MCF 10A (cell line): ENCODE results near the gene IFITM5. TPM values are rescaled to one million over a fixed set of nuclear protein-coding genes. Genes with fewer than 3 reads are reported as not detected.

ENCODE experiments used
- BruUV-seq: library from RNA; stranded (reverse); fragments of 400-500 nt; replicated peaks from 2 replicates; lab custom pipeline; 2021; lab: Mats Ljungman, UMichigan
- CTCF ChIA-PET: fragments of 300-600 bp; sonication (Branson Sonifier 250); formaldehyde crosslinking; extraction: SDS; loops from one replicate; lab custom pipeline; 2021; ENCODE audit warnings: antibody characterized with exemption, inconsistent platforms; lab: Yijun Ruan, JAX
- POLR2A ChIA-PET: fragments of 300-600, 350-650 bp; sonication (Branson Sonifier 250); formaldehyde crosslinking; extraction: SDS; loops from one replicate; lab custom pipeline; 2020; ENCODE audit warnings: antibody characterized with exemption, inconsistent platforms; lab: Yijun Ruan, JAX
- DNase-seq: peaks from one replicate; pipeline ENCODE4 v3.0.0-alpha.2; 2018; ENCODE audit not compliant: unreplicated experiment
- H3K27ac Mint-ChIP-seq: one replicate; pipeline ENCODE4 v1.8.0; 2022; ENCODE audit warnings: mild to moderate bottlenecking, low read depth, mixed read lengths; ENCODE audit not compliant: unreplicated experiment
- H3K27me3 Mint-ChIP-seq: one replicate; pipeline ENCODE4 v1.8.0; 2022; ENCODE audit warnings: mixed read lengths; ENCODE audit not compliant: insufficient read depth, unreplicated experiment
- H3K36me3 Mint-ChIP-seq: one replicate; pipeline ENCODE4 v1.8.0; 2022; ENCODE audit warnings: mild to moderate bottlenecking, moderate library complexity, mixed read lengths; ENCODE audit not compliant: insufficient read depth, unreplicated experiment
- H3K4me1 Mint-ChIP-seq: one replicate; pipeline ENCODE4 v1.8.0; 2022; ENCODE audit warnings: mixed read lengths; ENCODE audit not compliant: insufficient read depth, unreplicated experiment
- H3K4me3 Mint-ChIP-seq: one replicate; pipeline ENCODE4 v1.8.0; 2022; ENCODE audit warnings: mild to moderate bottlenecking, moderate library complexity, mixed read lengths; ENCODE audit not compliant: unreplicated experiment
- H3K9me3 Mint-ChIP-seq: one replicate; pipeline ENCODE4 v1.8.0; 2022; ENCODE audit warnings: mixed read lengths; ENCODE audit not compliant: unreplicated experiment
- intact Hi-C: fragments of 100-400 bp; cut with micrococcal nuclease; formaldehyde crosslinking; loops from 2 replicates; pipeline ENCODE4 v1.14.1; 2022
- total RNA-seq: library from RNA; stranded (reverse); gene quantifications from 2 replicates; pipeline ENCODE4 v1.2.3, GENCODE V29; 2022
- TF ChIP-seq, protein P1 (sequence below): fragments of 200-600 bp; IDR thresholded peaks from one replicate; pipeline ENCODE4 v1.8.0; 2022; ENCODE audit warnings: antibody characterized with exemption, mild to moderate bottlenecking; ENCODE audit not compliant: unreplicated experiment

Gene IFITM5
- total RNA-seq, 1 experiment from 2014 or later: not detected

GRCh38 chr11:282171-282570 lies 17.2 kb downstream of the IFITM5 start:
- Mint-ChIP-seq H3K27me3 (peaks cover 41% of the 10 kb centered on the region), H3K4me3 (no peak overlapping the region), H3K27ac (no peak overlapping the region), H3K36me3 (no peaks in the 10 kb centered on the region), H3K9me3 (no peaks in the 10 kb centered on the region), H3K4me1 (peaks cover 6% of the 10 kb centered on the region)
- CTCF ChIA-PET: interaction anchor here (0.6 to 2.2 kb wide), 3 partner anchors 32 to 81 kb away, joined by 3 to 12 read pairs (median 3); no protein-coding TSS in a partner anchor
- POLR2A ChIA-PET: no interaction called here
- no peak for DNase-seq
- no TSS peak for BruUV-seq
- intact Hi-C loops: no loop called here
- TF ChIP-seq, protein P1, sequence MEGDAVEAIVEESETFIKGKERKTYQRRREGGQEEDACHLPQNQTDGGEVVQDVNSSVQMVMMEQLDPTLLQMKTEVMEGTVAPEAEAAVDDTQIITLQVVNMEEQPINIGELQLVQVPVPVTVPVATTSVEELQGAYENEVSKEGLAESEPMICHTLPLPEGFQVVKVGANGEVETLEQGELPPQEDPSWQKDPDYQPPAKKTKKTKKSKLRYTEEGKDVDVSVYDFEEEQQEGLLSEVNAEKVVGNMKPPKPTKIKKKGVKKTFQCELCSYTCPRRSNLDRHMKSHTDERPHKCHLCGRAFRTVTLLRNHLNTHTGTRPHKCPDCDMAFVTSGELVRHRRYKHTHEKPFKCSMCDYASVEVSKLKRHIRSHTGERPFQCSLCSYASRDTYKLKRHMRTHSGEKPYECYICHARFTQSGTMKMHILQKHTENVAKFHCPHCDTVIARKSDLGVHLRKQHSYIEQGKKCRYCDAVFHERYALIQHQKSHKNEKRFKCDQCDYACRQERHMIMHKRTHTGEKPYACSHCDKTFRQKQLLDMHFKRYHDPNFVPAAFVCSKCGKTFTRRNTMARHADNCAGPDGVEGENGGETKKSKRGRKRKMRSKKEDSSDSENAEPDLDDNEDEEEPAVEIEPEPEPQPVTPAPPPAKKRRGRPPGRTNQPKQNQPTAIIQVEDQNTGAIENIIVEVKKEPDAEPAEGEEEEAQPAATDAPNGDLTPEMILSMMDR: no peak

- no peaks in the 10 kb centered on the region for H3K9me3 Mint-ChIP-seq
- peaks cover 41% of the 10 kb centered on the region for H3K27me3 Mint-ChIP-seq
- no peak overlapping the region for H3K4me3 Mint-ChIP-seq
- intact Hi-C loops: no loop called here
- ChIA-PET CTCF (interaction anchor here (0.6 to 1.6 kb wide), 3 partner anchors 36 to 81 kb away, joined by 3 to 4 read pairs (median 3); no protein-coding TSS in a partner anchor), POLR2A (no interaction called here)
- H3K27ac Mint-ChIP-seq: no peak overlapping the region
- TF ChIP-seq, protein P1: no peak
- no TSS peak for BruUV-seq
- DNase-seq: no peak
- H3K36me3 Mint-ChIP-seq: no peaks in the 10 kb centered on the region
- H3K4me1 Mint-ChIP-seq: peaks cover 6% of the 10 kb centered on the region
Measured at GRCh38 chr11:281486-282161, 17.7 kb downstream of the IFITM5 start.

DNA sequence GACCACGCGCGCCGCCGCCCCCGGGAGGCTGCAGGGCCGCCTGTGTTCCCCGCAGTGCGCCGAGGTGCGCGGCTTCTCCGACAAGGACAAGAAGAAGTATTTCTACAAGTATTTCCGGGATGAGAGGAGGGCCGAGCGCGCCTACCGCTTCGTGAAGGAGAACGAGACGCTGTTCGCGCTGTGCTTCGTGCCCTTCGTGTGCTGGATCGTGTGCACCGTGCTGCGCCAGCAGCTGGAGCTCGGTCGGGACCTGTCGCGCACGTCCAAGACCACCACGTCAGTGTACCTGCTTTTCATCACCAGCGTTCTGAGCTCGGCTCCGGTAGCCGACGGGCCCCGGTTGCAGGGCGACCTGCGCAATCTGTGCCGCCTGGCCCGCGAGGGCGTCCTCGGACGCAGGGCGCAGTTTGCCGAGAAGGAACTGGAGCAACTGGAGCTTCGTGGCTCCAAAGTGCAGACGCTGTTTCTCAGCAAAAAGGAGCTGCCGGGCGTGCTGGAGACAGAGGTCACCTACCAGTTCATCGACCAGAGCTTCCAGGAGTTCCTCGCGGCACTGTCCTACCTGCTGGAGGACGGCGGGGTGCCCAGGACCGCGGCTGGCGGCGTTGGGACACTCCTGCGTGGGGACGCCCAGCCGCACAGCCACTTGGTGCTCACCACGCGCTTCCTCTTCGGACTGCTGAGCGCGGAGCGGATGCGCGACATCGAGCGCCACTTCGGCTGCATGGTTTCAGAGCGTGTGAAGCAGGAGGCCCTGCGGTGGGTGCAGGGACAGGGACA lies 18.4 kb downstream of the IFITM5 start:
- intact Hi-C loops: no loop called here
- H3K27ac Mint-ChIP-seq: no peak overlapping the region
- no TSS peak for BruUV-seq
- H3K27me3 Mint-ChIP-seq: peaks cover 48% of the 10 kb centered on the region
- H3K4me1 Mint-ChIP-seq: peaks cover 6% of the 10 kb centered on the region
- H3K4me3 Mint-ChIP-seq: no peak overlapping the region
- POLR2A ChIA-PET: interaction anchor here (0.7 kb wide), 1 partner anchor 44 kb away, joined by 4 read pairs; the partner anchor contains the start of genes PSMD13 and SIRT3
- no peaks in the 10 kb centered on the region for H3K36me3 Mint-ChIP-seq
- no peak for DNase-seq
- no peaks in the 10 kb centered on the region for H3K9me3 Mint-ChIP-seq
- TF ChIP-seq, protein P1: no peak
- CTCF ChIA-PET: interaction anchor here (1.1 to 1.6 kb wide), 2 partner anchors 37 to 38 kb away, joined by 3 to 4 read pairs; no protein-coding TSS in a partner anchor
